CD4-positive, alpha-beta T cell treated with Interleukin-17A for 4 hours (primary cell): ENCODE measurements around the gene MADCAM1.

Source experiments
- DNase-seq: peaks from one replicate; pipeline ENCODE4 v3.0.0-alpha.2; 2020; ENCODE audit warnings: mixed read lengths

Gene MADCAM1

GRCh38 chr19:510606-511100 lies 14.4 kb downstream of the MADCAM1 start:
- peak; percentile 95 for DNase-seq

GRCh38 chr19:511101-511851 lies 15.0 kb downstream of the MADCAM1 start:
- DNase-seq = peak; percentile 93

GRCh38 chr19:512547-513365 lies 16.5 kb downstream of the MADCAM1 start:
- DNase-seq = no peak

GRCh38 chr19:513368-514165 lies 17.3 kb downstream of the MADCAM1 start:
- DNase-seq = no peak

- no peak for DNase-seq
Measured at GRCh38 chr19:514166-514663, 17.9 kb downstream of the MADCAM1 start.

GRCh38 chr19:517721-518597 lies 21.7 kb downstream of the MADCAM1 start:
- DNase-seq = no peak

GRCh38 chr19:518598-519231 lies 22.4 kb downstream of the MADCAM1 start:
- DNase-seq = peak; percentile 78

- DNase-seq = no peak
Measured at GRCh38 chr19:519449-519865, 23.2 kb downstream of the MADCAM1 start.

GRCh38 chr19:522726-523125 lies 26.4 kb downstream of the MADCAM1 start:
- DNase-seq = no peak

- no peak for DNase-seq
Measured at GRCh38 chr19:524062-524674, 27.9 kb downstream of the MADCAM1 start.

GRCh38 chr19:525029-525428 lies 28.7 kb downstream of the MADCAM1 start:
- DNase-seq = no peak

- DNase-seq = no peak
Measured at GRCh38 chr19:525857-526419, 29.7 kb downstream of the MADCAM1 start.

GRCh38 chr19:530134-531008 lies 34.1 kb downstream of the MADCAM1 start:
- no peak for DNase-seq

GRCh38 chr19:531009-531752 lies 34.9 kb downstream of the MADCAM1 start:
- DNase-seq = peak; percentile 90

- DNase-seq = no peak
Measured at GRCh38 chr19:531753-532560, 35.7 kb downstream of the MADCAM1 start, which contains the start of gene CDC34. Gene CDC34 (plus strand): TSS chr19:531760. CDS start chr19:531932, 172 bp downstream.

GRCh38 chr19:532561-533363 lies 36.5 kb downstream of the MADCAM1 start:
- DNase-seq = peak; percentile 57
